Epithelial cell of esophagus (primary cell): ENCODE results near the gene VPS35L.

Source experiments
- DNase-seq: peaks from one replicate; pipeline ENCODE4 v3.0.0; 2010; ENCODE audit warnings: low read depth
- H3K4me3 ChIP-seq: 2 replicates; pipeline ENCODE4 v1.5.1; 2011; ENCODE audit warnings: mild to moderate bottlenecking, low read length, control low read depth
- CTCF ChIP-seq: IDR thresholded peaks from 2 replicates; pipeline ENCODE4 v1.5.1; 2011; ENCODE audit warnings: low read depth, mild to moderate bottlenecking, low read length, control low read depth, inconsistent platforms; ENCODE audit not compliant: insufficient read depth; ENCODE audit errors: missing control alignments

The VPS35L gene

GRCh38 chr16:19649980-19650379 is 94.5 kb downstream of the VPS35L start:
- no peak overlapping the region for H3K4me3 ChIP-seq
- no peak for TF ChIP-seq CTCF
- DNase-seq = no peak

GRCh38 chr16:19654147-19654546 is 98.6 kb downstream of the VPS35L start:
- TF ChIP-seq CTCF = no peak
- H3K4me3 ChIP-seq = no peak overlapping the region
- DNase-seq = no peak

- no peak for DNase-seq
- H3K4me3 ChIP-seq = no peak overlapping the region
- TF ChIP-seq CTCF = no peak
These were observed 99.8 kb downstream of the VPS35L start for GRCh38 chr16:19655242-19655777.

GRCh38 chr16:19657831-19658230 is 102.3 kb downstream of the VPS35L start:
- no peak overlapping the region for H3K4me3 ChIP-seq
- DNase-seq = no peak
- TF ChIP-seq CTCF = no peak

- no peak for TF ChIP-seq CTCF
- H3K4me3 ChIP-seq = no peak overlapping the region
- DNase-seq = no peak
These were observed 104.1 kb downstream of the VPS35L start for GRCh38 chr16:19659554-19659953.

- DNase-seq = no peak
- TF ChIP-seq CTCF = no peak
- H3K4me3 ChIP-seq = no peak overlapping the region
These were observed 104.9 kb downstream of the VPS35L start for GRCh38 chr16:19660432-19660831.

- no peak for TF ChIP-seq CTCF
- H3K4me3 ChIP-seq = no peak overlapping the region
These were observed 106.8 kb downstream of the VPS35L start for GRCh38 chr16:19662351-19662750.

More at GRCh38 chr16:19662351-19662750, 106.8 kb downstream of the VPS35L start:
- no peak for DNase-seq
